HG03457 (cell line): ENCODE measurements around the gene PDE9A.

Source experiments
- ATAC-seq: cut with Tn5 transposase; IDR thresholded peaks from one replicate; pipeline ENCODE4 v1.9.1; 2021; ENCODE audit warnings: moderate number of reproducible peaks; ENCODE audit not compliant: unreplicated experiment

The PDE9A gene

GRCh38 chr21:42641311-42642218, 11.9 kb upstream of the PDE9A start:
- no peak for ATAC-seq

GRCh38 chr21:42642219-42642745, 11.1 kb upstream of the PDE9A start:
- ATAC-seq = no peak

GRCh38 chr21:42644223-42645208, 8.9 kb upstream of the PDE9A start:
- ATAC-seq = no peak

GRCh38 chr21:42645211-42646075, 8.0 kb upstream of the PDE9A start:
- no peak for ATAC-seq

- ATAC-seq = no peak
Observed at GRCh38 chr21:42646076-42646825, 7.2 kb upstream of the PDE9A start.

- no peak for ATAC-seq
Observed at GRCh38 chr21:42646836-42647235, 6.6 kb upstream of the PDE9A start.

GRCh38 chr21:42648606-42649005, 4.8 kb upstream of the PDE9A start:
- no peak for ATAC-seq

- no peak for ATAC-seq
Observed at GRCh38 chr21:42649122-42650032, 4.0 kb upstream of the PDE9A start.

- no peak for ATAC-seq
Observed at GRCh38 chr21:42650033-42650370, 3.4 kb upstream of the PDE9A start.

- ATAC-seq = no peak
Observed at GRCh38 chr21:42650441-42651421, 2.7 kb upstream of the PDE9A start.

GRCh38 chr21:42651515-42652401, 1.7 kb upstream of the PDE9A start:
- ATAC-seq = no peak

GRCh38 chr21:42652527-42653230, 742 bp upstream of the PDE9A start:
- ATAC-seq = no peak

GRCh38 chr21:42654179-42654912, 925 bp downstream of the PDE9A start:
- ATAC-seq = no peak

- no peak for ATAC-seq
Observed at GRCh38 chr21:42654913-42655795, 1.7 kb downstream of the PDE9A start.
